ENCODE results near the gene ATAD3C. TPM values are rescaled to one million over a fixed set of nuclear protein-coding genes. Genes with fewer than 3 reads are reported as not detected.

The ATAD3C gene
- polyA plus RNA-seq, 1 of the 3 experiments (the other 2 are of a cell fraction) = 0.38 TPM

GRCh38 chr1:1403653-1404052 is 45.8 kb upstream of the ATAD3C start:
- H3K9me2 ChIP-seq = no peaks in the 10 kb centered on the region
- H4K20me1 ChIP-seq (ENCODE audit: insufficient read depth) = no peaks in the 10 kb centered on the region
- DNase-seq = no peak
- H3K9me3 ChIP-seq = no peaks in the 10 kb centered on the region
- H3K9ac ChIP-seq = no peak overlapping the region
- peaks cover 40% of the 10 kb centered on the region for H3F3A ChIP-seq (replicated peaks; ENCODE audit: insufficient read depth)
- TF ChIP-seq RAD21 (IDR thresholded peaks at IDR 0.05; ENCODE audit: low read length) (no peak), USF1 (IDR thresholded peaks at IDR 0.05; ENCODE audit: borderline replicate concordance, low read depth) (no peak), CTCF (IDR thresholded peaks at IDR 0.05) (no peak), ZBTB33 (IDR thresholded peaks at IDR 0.05; ENCODE audit: borderline replicate concordance, low read depth) (no peak), SIN3A (IDR thresholded peaks at IDR 0.05; ENCODE audit: borderline replicate concordance, low read depth, low read length) (no peak), TAF1 (IDR thresholded peaks at IDR 0.05; ENCODE audit: borderline replicate concordance, low read depth, low read length) (no peak), IRF3 (IDR thresholded peaks at IDR 0.05; ENCODE audit: low read depth, low read length) (no peak), RFX5 (IDR thresholded peaks at IDR 0.05; ENCODE audit: low read length) (no peak), TEAD4 (IDR thresholded peaks at IDR 0.05; ENCODE audit: borderline replicate concordance, insufficient read depth) (no peak), GATA2 (CRISPR knock-in tag; IDR thresholded peaks at IDR 0.05) (no peak), FOXJ3 (CRISPR knock-in tag; IDR thresholded peaks at IDR 0.05) (no peak), YY1 (IDR thresholded peaks at IDR 0.05; ENCODE audit: low read depth) (no peak)
- H3K27me3 ChIP-seq (ENCODE audit: insufficient read depth) = no peaks in the 10 kb centered on the region
- WGBS (ENCODE audit: low lambda C conversion rate) = over 99% methylated on average over 6 of the region's 7 CpGs
- H3K27ac ChIP-seq (ENCODE audit: low read depth in 2 of 2, low read length in 1 of 2) = no peak overlapping the region
- H3K4me2 ChIP-seq = no peak overlapping the region
- H2AFZ ChIP-seq (ENCODE audit: low read depth) = no peak overlapping the region
- peaks cover 10 to 30% of the 10 kb centered on the region in 2 experiments; a peak in 3 of 4 replicates for H3K4me1 ChIP-seq (ENCODE audit: control insufficient read depth in 1 of 2, insufficient read depth in 2 of 2, low read depth in 1 of 2, low read length in 1 of 2)
- ChIA-PET POLR2A (no interaction called here), CTCF (no interaction called here)
- peaks cover 89% of the 10 kb centered on the region for H3K79me2 ChIP-seq (ENCODE audit: insufficient read depth)
- H3K36me3 ChIP-seq (replicated peaks in 1 of 2; ENCODE audit: control insufficient read depth in 1 of 2, insufficient read depth in 2 of 2, low read length in 1 of 2) = peaks cover 16 to 31% of the 10 kb centered on the region in 2 experiments
- H3K4me3 ChIP-seq (ENCODE audit: low read depth in 2 of 2, low read length in 1 of 2) = no peak overlapping the region

Data from SK-N-SH (cell line).